HepG2 (cell line): ENCODE results near the gene CTRB2. TPM values are rescaled to one million over a fixed set of nuclear protein-coding genes. Genes with fewer than 3 reads are reported as not detected.
A peak's percentile ranks its signal among the peaks of the same experiment; 100 is the strongest.

ENCODE experiments used
- AKAP8 ChIP-seq: sonication (generic); formaldehyde crosslinking; IDR thresholded peaks from 2 replicates; pipeline ENCODE4 v1.5.1; 2020; ENCODE audit warnings: mild to moderate bottlenecking, missing genetic modification reagents
- CCAR2 ChIP-seq: fragments of 200-400 bp; formaldehyde crosslinking; optimal IDR thresholded peaks from 2 replicates; pipeline ENCODE3; 2018; ENCODE audit warnings: low read depth, mild to moderate bottlenecking, low read length, moderate library complexity
- KLF9 ChIP-seq: IDR thresholded peaks from 2 replicates; pipeline ENCODE4 v1.6.1; 2016; ENCODE audit warnings: low read depth
- MYC ChIP-seq: sonication (generic); formaldehyde crosslinking; IDR thresholded peaks from 2 replicates; pipeline ENCODE4 v1.9.0; 2021; ENCODE audit warnings: missing genetic modification reagents, borderline replicate concordance
- NFE2L2 ChIP-seq: fragments of 150-350 bp; IDR thresholded peaks from 2 replicates; pipeline ENCODE4 v1.6.1; 2014; ENCODE audit warnings: low read length
- POGK ChIP-seq: sonication (generic); formaldehyde crosslinking; conservative IDR thresholded peaks from 2 replicates; pipeline ENCODE4 v1.8.0; 2022; ENCODE audit warnings: mild to moderate bottlenecking, moderate library complexity, missing genetic modification reagents
- POLR2AphosphoS5 ChIP-seq: IDR thresholded peaks from 2 replicates; pipeline ENCODE4 v1.6.1; 2012; ENCODE audit warnings: low read depth, low read length
- RAD51 ChIP-seq: fragments of 450-650 bp; IDR thresholded peaks from 2 replicates; pipeline ENCODE4 v1.6.1; 2016; ENCODE audit warnings: borderline replicate concordance
- SP5 ChIP-seq: IDR thresholded peaks from 2 replicates; pipeline ENCODE4 v1.6.1; 2016; ENCODE audit warnings: low read depth, borderline replicate concordance
- TFE3 ChIP-seq: IDR thresholded peaks from 2 replicates; pipeline ENCODE4 v1.6.1; 2016
- TIGD3 ChIP-seq: sonication (generic); formaldehyde crosslinking; IDR thresholded peaks from 2 replicates; pipeline ENCODE4 v1.5.1; 2020; ENCODE audit warnings: mild to moderate bottlenecking, missing genetic modification reagents, borderline replicate concordance
- U2AF2 ChIP-seq: fragments of 200-400 bp; formaldehyde crosslinking; IDR thresholded peaks from 2 replicates; pipeline ENCODE4 v1.6.1; 2017; ENCODE audit warnings: low read depth, mild to moderate bottlenecking, low read length
- ZBED4 ChIP-seq: sonication (generic); formaldehyde crosslinking; IDR thresholded peaks from 2 replicates; pipeline ENCODE4 v1.4.0; 2020; ENCODE audit warnings: missing genetic modification reagents, borderline replicate concordance
- ZBTB10 ChIP-seq: sonication (generic); formaldehyde crosslinking; IDR thresholded peaks from 2 replicates; pipeline ENCODE4 v1.4.0; 2020; ENCODE audit warnings: missing genetic modification reagents, borderline replicate concordance
- ZC3H4 ChIP-seq: sonication (generic); formaldehyde crosslinking; IDR thresholded peaks from 2 replicates; pipeline ENCODE4 v1.4.0; 2020; ENCODE audit warnings: missing genetic modification reagents, borderline replicate concordance
- ZNF563 ChIP-seq: sonication (generic); formaldehyde crosslinking; IDR thresholded peaks from 2 replicates; pipeline ENCODE4 v1.8.0; 2022; ENCODE audit warnings: mild to moderate bottlenecking, moderate library complexity, missing genetic modification reagents
- ZNF660 ChIP-seq: sonication (generic); formaldehyde crosslinking; IDR thresholded peaks from 2 replicates; pipeline ENCODE4 v1.5.1; 2020; ENCODE audit warnings: mild to moderate bottlenecking, low read depth, missing genetic modification reagents, borderline replicate concordance
- polyA plus RNA-seq, 8 experiments: library from polyadenylated mRNA; depleted of rRNA in 3 of 8; stranded (reverse) in 7 of 8; unstranded in 1 of 8; fragments of >200 nt; fragmentation: Illumina TruSeq in 4 of 8; extraction: Trizol in 4 of 8; gene quantifications; 2 replicates each; pipeline versions ENCODE4 v1.2.1 to v1.2.3, GENCODE V29; 2011 to 2016; ENCODE audit warnings: low read depth in 4 of 8, missing spikeins in 1 of 8, mixed read lengths in 1 of 8; ENCODE audit not compliant: insufficient read depth in 1 of 8
- total RNA-seq, 5 experiments: library from RNA; depleted of rRNA; stranded (reverse); fragments of >200 nt; fragmentation: Illumina TruSeq; extraction: Trizol; gene quantifications; 2 replicates each; pipeline ENCODE4 v1.2.3, GENCODE V29; 2016; ENCODE audit warnings: low read depth in 1 of 5

CTRB2 gene
- total and polyA plus RNA-seq, 2 of the 13 experiments (the other 11 are each of a cell fraction or from before 2014, with no cell fraction given) = 0.13 TPM; not detected in 1

GRCh38 chr16:75251280-75252048, 44.5 kb upstream of the CTRB2 start, which contains the start of gene BCAR1 (continued):
- TF ChIP-seq U2AF2 = no peak
- peak; percentile 76; the same call in 1 of the 2 replicates for TF ChIP-seq ZNF563
- TF ChIP-seq RAD51 = no peak
- TF ChIP-seq TIGD3 (CRISPR knock-in tag) = no peak
- no peak; the same call in 1 of the 2 replicates for TF ChIP-seq SP5 (CRISPR knock-in tag)
- TF ChIP-seq POLR2AphosphoS5 = peak; percentile 46; the same call in 1 of the 2 replicates
- TF ChIP-seq POGK (CRISPR knock-in tag) = peak; percentile 23; the same call in 1 of the 2 replicates
- TF ChIP-seq KLF9 = peak; percentile 67; the same call in 1 of the 2 replicates
- peak; percentile 18; the same call in 1 of the 2 replicates for TF ChIP-seq ZBED4 (CRISPR knock-in tag)
- no peak; the same call in 1 of the 2 replicates for TF ChIP-seq MYC (CRISPR knock-in tag)
- TF ChIP-seq AKAP8 = peak; percentile 19; the same call in 1 of the 2 replicates
- TF ChIP-seq CCAR2 = no peak
- no peak for TF ChIP-seq NFE2L2
- peak; percentile 60; the same call in 1 of the 2 replicates for TF ChIP-seq ZC3H4 (CRISPR knock-in tag)
- TF ChIP-seq ZNF660 (CRISPR knock-in tag) = no peak
- 0 out of 2 replicates have a peak, but pooled peaks have one; percentile 10 for TF ChIP-seq ZBTB10 (CRISPR knock-in tag)
- TF ChIP-seq TFE3 (CRISPR knock-in tag) = 0 out of 2 replicates have a peak, but pooled peaks have one; percentile 30
